K562 (cell line): Measurements from ENCODE around the gene FBL. TPM values are rescaled to one million over a fixed set of nuclear protein-coding genes. Genes with fewer than 3 reads are reported as not detected.
A peak's percentile ranks its signal among the peaks of the same experiment; 100 is the strongest.

Experiments used
- ATAC-seq: fragments of 200-7000 bp; cut with Tn5 transposase; 3 replicates; pipeline ENCODE4 v1.9.1; 2020; ENCODE audit warnings: moderate library complexity
- BruUV-seq: library from RNA; stranded (reverse); fragments of 400-500 nt; replicated peaks from 2 replicates; lab custom pipeline; 2021; lab: Mats Ljungman, UMichigan
- CTCF ChIA-PET: fragments of 300-600 bp; formaldehyde crosslinking; extraction: SDS; loops from one replicate; lab custom pipeline; 2021; ENCODE audit warnings: low intra/inter-chr PET ratio; lab: Yijun Ruan, JAX
- POLR2A ChIA-PET: fragments of 300-600, 350-650 bp; sonication (Branson Sonifier 250); formaldehyde crosslinking; extraction: SDS; loops from one replicate; lab custom pipeline; 2021; ENCODE audit warnings: antibody characterized with exemption, inconsistent platforms; lab: Yijun Ruan, JAX
- DNase-seq, 4 experiments: peaks; one replicate each; pipeline versions ENCODE4 v3.0.0 to v3.0.0-alpha.2; 2011 to 2018; ENCODE audit warnings: low spot score in 3 of 4, mixed read lengths in 3 of 4; ENCODE audit errors: extremely low read depth in 1 of 4
- FAIRE-seq: peaks from 2 replicates; lab custom pipeline; 2011; peaks lifted over from hg19 to GRCh38; lab: Jason Lieb, UNC
- H2AFZ ChIP-seq: 2 replicates; pipeline ENCODE4 v1.6.0; 2011; ENCODE audit warnings: low read depth, low read length, control low read depth, inconsistent platforms
- H3K27ac ChIP-seq: fragments of 200-600 bp; 3 replicates; pipeline ENCODE4 v1.8.0; 2011; ENCODE audit warnings: low read depth, mild to moderate bottlenecking, control low read depth, inconsistent platforms, low read length, moderate library complexity, mixed read lengths; ENCODE audit errors: extremely low read depth
- H3K27me3 ChIP-seq, 2 experiments: fragments of 300-600 bp in 1 of 2; 2 replicates in 1 of 2; 3 replicates in 1 of 2; pipeline versions ENCODE4 v1.6.0 to v1.8.0; 2011; ENCODE audit warnings: inconsistent platforms in 2 of 2, low read length in 2 of 2, mild to moderate bottlenecking in 1 of 2, mixed read lengths in 1 of 2, moderate library complexity in 1 of 2; ENCODE audit not compliant: control insufficient read depth in 2 of 2, insufficient read depth in 2 of 2
- H3K36me3 ChIP-seq: fragments of 300-600 bp; 3 replicates; pipeline ENCODE4 v1.8.0; 2011; ENCODE audit warnings: mild to moderate bottlenecking, low read length, inconsistent platforms; ENCODE audit not compliant: control insufficient read depth, insufficient read depth
- H3K4me1 ChIP-seq, 2 experiments: fragments of 200-600 bp in 1 of 2; replicated peaks in 1 of 2; 2 replicates in 1 of 2; 3 replicates in 1 of 2; pipeline versions ENCODE4 v1.5.1 to v1.8.0; 2011; ENCODE audit warnings: inconsistent platforms in 2 of 2, low read length in 2 of 2, mild to moderate bottlenecking in 1 of 2, mixed read lengths in 1 of 2, moderate library complexity in 1 of 2; ENCODE audit not compliant: control insufficient read depth in 2 of 2, insufficient read depth in 2 of 2
- H3K4me2 ChIP-seq: 2 replicates; pipeline ENCODE4 v1.6.1; 2011; ENCODE audit warnings: low read length, control low read depth, inconsistent platforms, mixed read lengths; ENCODE audit not compliant: insufficient read depth
- H3K4me3 ChIP-seq: fragments of 200-600 bp; sonication (generic), shearing (Covaris generic); 2 replicates; pipeline ENCODE4 v1.5.1; 2016; ENCODE audit warnings: control low read depth, inconsistent platforms
- H3K79me2 ChIP-seq: fragments of 200-600 bp; 3 replicates; pipeline ENCODE4 v1.8.0; 2011; ENCODE audit warnings: low read length, inconsistent platforms; ENCODE audit not compliant: control insufficient read depth, insufficient read depth
- H3K9ac ChIP-seq, 2 experiments: 2 replicates each; pipeline versions ENCODE4 v1.6.0 to v1.6.1; 2011; ENCODE audit warnings: low read depth in 2 of 2, low read length in 2 of 2, control low read depth in 1 of 2, inconsistent platforms in 1 of 2, mild to moderate bottlenecking in 1 of 2, mixed read lengths in 1 of 2; ENCODE audit not compliant: insufficient read depth in 1 of 2
- H3K9me1 ChIP-seq: one replicate; pipeline ENCODE4 v1.6.0; 2011; ENCODE audit warnings: inconsistent platforms, mild to moderate bottlenecking, low read length, moderate library complexity; ENCODE audit not compliant: control insufficient read depth, insufficient read depth
- H3K9me3 ChIP-seq: replicated peaks from 2 replicates; pipeline ENCODE4 v1.5.1; 2011; ENCODE audit warnings: low read depth, low read length, inconsistent platforms; ENCODE audit not compliant: control insufficient read depth, insufficient read depth
- H4K20me1 ChIP-seq: replicated peaks from 2 replicates; pipeline ENCODE4 v1.6.1; 2011; ENCODE audit warnings: low read length, inconsistent platforms, mixed read lengths; ENCODE audit not compliant: control insufficient read depth, insufficient read depth
- BHLHE40 ChIP-seq: IDR thresholded peaks from 2 replicates; pipeline ENCODE4 v1.6.1; 2011; ENCODE audit warnings: low read length, improper control_type of control experiment
- CBFA2T3 ChIP-seq: fragments of 450-650 bp; IDR thresholded peaks from 2 replicates; pipeline ENCODE4 v1.6.1; 2017
- KLF16 ChIP-seq: IDR thresholded peaks from 2 replicates; pipeline ENCODE4 v1.6.1; 2016; ENCODE audit warnings: antibody characterized with exemption
- MAFK ChIP-seq: IDR thresholded peaks from 2 replicates; pipeline ENCODE4 v1.6.1; 2011; ENCODE audit warnings: low read length, improper control_type of control experiment
- NFE2 ChIP-seq: IDR thresholded peaks from 2 replicates; pipeline ENCODE4 v1.6.1; 2014; ENCODE audit warnings: antibody characterized with exemption, low read depth
- POLR2G ChIP-seq: fragments of 200-400 bp; formaldehyde crosslinking; IDR thresholded peaks from 2 replicates; pipeline ENCODE4 v1.6.1; 2017; ENCODE audit warnings: low read depth, mild to moderate bottlenecking, antibody characterized with exemption, low read length, moderate library complexity
- POU5F1 ChIP-seq: fragments of 150-350 bp; IDR thresholded peaks from 2 replicates; pipeline ENCODE4 v1.6.1; 2014; ENCODE audit warnings: borderline replicate concordance, low read length, low read depth, mild to moderate bottlenecking; ENCODE audit not compliant: partially characterized antibody
- SAFB2 ChIP-seq: fragments of 200-400 bp; formaldehyde crosslinking; IDR thresholded peaks from 2 replicates; pipeline ENCODE4 v1.6.1; 2018; ENCODE audit warnings: borderline replicate concordance, low read length, low read depth, moderate library complexity; ENCODE audit not compliant: severe bottlenecking
- SRSF7 ChIP-seq: fragments of 200-400 bp; formaldehyde crosslinking; optimal IDR thresholded peaks from 2 replicates; pipeline ENCODE3; 2017; ENCODE audit warnings: mild to moderate bottlenecking, low read depth, low read length
- TEAD2 ChIP-seq: fragments of 450-650 bp; IDR thresholded peaks from 2 replicates; pipeline ENCODE4 v1.6.1; 2016; ENCODE audit warnings: missing genetic modification characterization, control low read depth, missing compliant biosample characterization
- ZKSCAN8 ChIP-seq: fragments of 200-800 bp; sonication (Bioruptor generic); IDR thresholded peaks from 2 replicates; pipeline ENCODE4 v1.6.1; 2016; ENCODE audit warnings: missing genetic modification characterization, missing compliant biosample characterization
- ZNF324 ChIP-seq: fragments of 250-450 bp; sonication (Bioruptor Pico); IDR thresholded peaks from 2 replicates; pipeline ENCODE4 v1.4.0; 2020; ENCODE audit warnings: mild to moderate bottlenecking
- WGBS: fragments of 100-300 bp; shearing (Covaris generic); methylation state at CpG from one replicate; pipeline ENCODE4 v1.1.6; 2016; ENCODE audit warnings: low coverage, mixed read lengths; ENCODE audit not compliant: insufficient coverage; ENCODE audit errors: missing lambda C conversion rate; 5-methylcytosine and 5-hydroxymethylcytosine counted together
- in situ Hi-C: fragments of 300-500 bp; cut with MboI; formaldehyde crosslinking; loops from 4 replicates; pipeline ENCODE4 v1.15.0; 2018; ENCODE audit warnings: inconsistent platforms, mixed read lengths
- intact Hi-C: fragments of 100-400 bp; cut with micrococcal nuclease; formaldehyde crosslinking; loops from 2 replicates; pipeline ENCODE4 v1.14.2; 2022
- polyA plus RNA-seq, 8 experiments: library from polyadenylated mRNA; depleted of rRNA in 4 of 8; stranded (reverse) in 5 of 8; unstranded in 3 of 8; fragments of >200 nt; fragmentation: Nextera tagmentation in 2 of 8; fragmentation: Illumina TruSeq in 1 of 8; extraction: Ambion mirVana in 2 of 8; extraction: Trizol in 1 of 8; gene quantifications; 2 replicates each; pipeline versions ENCODE4 v1.2.1 to v1.2.3, GENCODE V29; 2011 to 2014; ENCODE audit warnings: inconsistent platforms in 1 of 8, missing spikeins in 1 of 8
- total RNA-seq, 7 experiments: library from RNA; depleted of rRNA in 6 of 7; stranded (reverse); fragments of >200 nt in 6 of 7; fragmentation: Illumina TruSeq in 2 of 7; extraction: Trizol in 2 of 7; gene quantifications; 2 replicates each; pipeline versions ENCODE4 v1.2.1 to v1.2.3, GENCODE V29; 2011 to 2021; ENCODE audit warnings: low replicate concordance in 1 of 7
- TF ChIP-seq, protein P1 (sequence below): fragments of 450-650 bp; formaldehyde crosslinking; IDR thresholded peaks from 2 replicates; pipeline ENCODE4 v1.4.0; 2020; ENCODE audit warnings: mild to moderate bottlenecking
- TF ChIP-seq, protein P2 (sequence below): fragments of 250-450 bp; sonication (Bioruptor Pico); IDR thresholded peaks from 2 replicates; pipeline ENCODE4 v1.5.0; 2021
- TF ChIP-seq, protein P3 (sequence below): sonication (generic); formaldehyde crosslinking; IDR thresholded peaks from 2 replicates; pipeline ENCODE4 v1.8.1; 2022; ENCODE audit warnings: missing genetic modification reagents
- TF ChIP-seq, protein P4 (sequence below): fragments of 450-650 bp; IDR thresholded peaks from 2 replicates; pipeline ENCODE4 v1.6.1; 2016; ENCODE audit warnings: missing biosample characterization, missing genetic modification characterization

The FBL gene
- total and polyA plus RNA-seq, 9 of the 15 experiments (the other 6 are each of a cell fraction or from before 2014, with no cell fraction given): 201 to 1,696 (median 696) TPM

DNA sequence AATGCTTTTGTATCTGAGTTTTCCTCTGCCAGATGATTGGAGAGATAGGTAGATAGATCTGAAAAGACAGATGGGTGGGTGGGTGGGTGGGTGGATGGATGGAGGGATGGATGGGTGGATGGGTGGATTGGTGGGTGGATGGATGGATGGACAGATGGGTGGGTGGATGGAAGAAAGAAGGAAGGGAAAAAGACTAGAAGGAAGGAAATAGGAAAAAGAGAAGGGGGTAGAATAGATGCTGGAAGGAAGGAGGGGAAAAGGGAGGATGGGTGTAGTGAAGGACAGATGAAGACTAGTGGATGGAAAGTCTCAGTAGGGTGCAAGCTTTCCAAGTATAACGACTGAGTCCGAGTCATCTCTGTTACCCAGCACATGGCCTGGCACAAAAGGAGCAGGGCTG, 19.0 kb upstream of the FBL start (continued):
- TF ChIP-seq ZKSCAN8 (CRISPR knock-in tag) (no peak), BHLHE40 (no peak), TEAD2 (tag) (no peak)

DNA sequence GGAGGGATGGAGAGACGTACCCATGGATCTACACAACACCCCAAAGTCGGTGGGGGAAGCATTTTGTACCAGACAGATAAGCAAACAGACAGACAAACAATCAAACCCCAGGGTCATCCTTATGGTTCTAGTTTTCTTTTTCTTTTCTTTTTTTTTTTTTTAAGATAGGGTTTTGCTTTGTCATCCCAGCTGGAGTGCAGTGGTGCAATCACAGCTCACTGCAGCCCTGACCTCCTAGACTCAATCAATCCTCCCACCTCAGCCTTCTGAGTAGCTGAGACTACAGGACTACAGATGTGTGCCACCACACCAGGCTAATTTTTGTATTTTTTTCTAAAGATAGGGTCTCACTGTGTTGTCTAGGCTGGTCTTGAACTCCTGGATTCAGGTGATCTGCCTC, 17.9 kb upstream of the FBL start:
- WGBS: 0% methylated on average over 2 of the region's 2 CpGs
- H3K27me3 ChIP-seq: peaks cover 8 to 25% of the 10 kb centered on the region in 2 experiments; a peak in 3 of 5 replicates
- in situ Hi-C loops: no loop called here
- POLR2A ChIA-PET: interaction anchor here (0.8 kb wide), 1 partner anchor 22 kb away, joined by 3 read pairs; no protein-coding TSS in a partner anchor
- no peak overlapping the region for H3K4me3 ChIP-seq
- intact Hi-C loops: no loop called here
- H3K9ac ChIP-seq: no peak overlapping the region
- FAIRE-seq: no peak
- H3K4me2 ChIP-seq: no peak overlapping the region
- no peaks in the 10 kb centered on the region for H3K4me1 ChIP-seq
- no peaks in the 10 kb centered on the region; the same call in none of the 2 replicates for H4K20me1 ChIP-seq
- H3K79me2 ChIP-seq: no peaks in the 10 kb centered on the region
- BruUV-seq: no TSS peak
- no peaks in the 10 kb centered on the region for H3K9me1 ChIP-seq
- CTCF ChIA-PET: no interaction called here
- no peaks in the 10 kb centered on the region for H3K36me3 ChIP-seq
- DNase-seq: no peak
- ATAC-seq: 0 out of 3 replicates have a peak, but pooled peaks have one; percentile 46
- H3K27ac ChIP-seq: no peak overlapping the region
- H3K9me3 ChIP-seq: no peaks in the 10 kb centered on the region
- no peak overlapping the region for H2AFZ ChIP-seq
- TF ChIP-seq MAFK: peak; percentile 32; the same call in 1 of the 2 replicates
- TF ChIP-seq, protein P1, sequence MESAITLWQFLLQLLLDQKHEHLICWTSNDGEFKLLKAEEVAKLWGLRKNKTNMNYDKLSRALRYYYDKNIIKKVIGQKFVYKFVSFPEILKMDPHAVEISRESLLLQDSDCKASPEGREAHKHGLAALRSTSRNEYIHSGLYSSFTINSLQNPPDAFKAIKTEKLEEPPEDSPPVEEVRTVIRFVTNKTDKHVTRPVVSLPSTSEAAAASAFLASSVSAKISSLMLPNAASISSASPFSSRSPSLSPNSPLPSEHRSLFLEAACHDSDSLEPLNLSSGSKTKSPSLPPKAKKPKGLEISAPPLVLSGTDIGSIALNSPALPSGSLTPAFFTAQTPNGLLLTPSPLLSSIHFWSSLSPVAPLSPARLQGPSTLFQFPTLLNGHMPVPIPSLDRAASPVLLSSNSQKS (CRISPR knock-in tag): no peak
- TF ChIP-seq, protein P2, sequence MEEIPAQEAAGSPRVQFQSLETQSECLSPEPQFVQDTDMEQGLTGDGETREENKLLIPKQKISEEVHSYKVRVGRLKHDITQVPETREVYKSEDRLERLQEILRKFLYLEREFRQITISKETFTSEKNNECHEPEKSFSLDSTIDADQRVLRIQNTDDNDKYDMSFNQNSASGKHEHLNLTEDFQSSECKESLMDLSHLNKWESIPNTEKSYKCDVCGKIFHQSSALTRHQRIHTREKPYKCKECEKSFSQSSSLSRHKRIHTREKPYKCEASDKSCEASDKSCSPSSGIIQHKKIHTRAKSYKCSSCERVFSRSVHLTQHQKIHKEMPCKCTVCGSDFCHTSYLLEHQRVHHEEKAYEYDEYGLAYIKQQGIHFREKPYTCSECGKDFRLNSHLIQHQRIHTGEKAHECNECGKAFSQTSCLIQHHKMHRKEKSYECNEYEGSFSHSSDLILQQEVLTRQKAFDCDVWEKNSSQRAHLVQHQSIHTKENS (CRISPR knock-in tag): no peak
- TF ChIP-seq SAFB2: no peak
- TF ChIP-seq KLF16: peak; percentile 20; the same call in 1 of the 2 replicates
- TF ChIP-seq, protein P3, sequence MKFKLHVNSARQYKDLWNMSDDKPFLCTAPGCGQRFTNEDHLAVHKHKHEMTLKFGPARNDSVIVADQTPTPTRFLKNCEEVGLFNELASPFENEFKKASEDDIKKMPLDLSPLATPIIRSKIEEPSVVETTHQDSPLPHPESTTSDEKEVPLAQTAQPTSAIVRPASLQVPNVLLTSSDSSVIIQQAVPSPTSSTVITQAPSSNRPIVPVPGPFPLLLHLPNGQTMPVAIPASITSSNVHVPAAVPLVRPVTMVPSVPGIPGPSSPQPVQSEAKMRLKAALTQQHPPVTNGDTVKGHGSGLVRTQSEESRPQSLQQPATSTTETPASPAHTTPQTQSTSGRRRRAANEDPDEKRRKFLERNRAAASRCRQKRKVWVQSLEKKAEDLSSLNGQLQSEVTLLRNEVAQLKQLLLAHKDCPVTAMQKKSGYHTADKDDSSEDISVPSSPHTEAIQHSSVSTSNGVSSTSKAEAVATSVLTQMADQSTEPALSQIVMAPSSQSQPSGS: no peak
- TF ChIP-seq, protein P4, sequence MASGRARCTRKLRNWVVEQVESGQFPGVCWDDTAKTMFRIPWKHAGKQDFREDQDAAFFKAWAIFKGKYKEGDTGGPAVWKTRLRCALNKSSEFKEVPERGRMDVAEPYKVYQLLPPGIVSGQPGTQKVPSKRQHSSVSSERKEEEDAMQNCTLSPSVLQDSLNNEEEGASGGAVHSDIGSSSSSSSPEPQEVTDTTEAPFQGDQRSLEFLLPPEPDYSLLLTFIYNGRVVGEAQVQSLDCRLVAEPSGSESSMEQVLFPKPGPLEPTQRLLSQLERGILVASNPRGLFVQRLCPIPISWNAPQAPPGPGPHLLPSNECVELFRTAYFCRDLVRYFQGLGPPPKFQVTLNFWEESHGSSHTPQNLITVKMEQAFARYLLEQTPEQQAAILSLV (tag): no peak
- no peak for TF ChIP-seq POU5F1
- no peak for TF ChIP-seq POLR2G
- no peak for TF ChIP-seq SRSF7
- TF ChIP-seq NFE2: peak; percentile 82
- no peak for TF ChIP-seq ZNF324 (CRISPR knock-in tag)
- TF ChIP-seq CBFA2T3: peak; percentile 77
